OCI-LY7 (cell line): ENCODE data around the gene ZNF66. TPM values are rescaled to one million over a fixed set of nuclear protein-coding genes. Genes with fewer than 3 reads are reported as not detected.

Source experiments
- BruUV-seq: library from RNA; stranded (reverse); fragments of 400-500 nt; replicated peaks from 2 replicates; lab custom pipeline; 2021; lab: Mats Ljungman, UMichigan
- CTCF ChIA-PET: fragments of 300-600 bp; sonication (Branson Sonifier 250); formaldehyde crosslinking; loops from one replicate; lab custom pipeline; 2022; ENCODE audit warnings: antibody characterized with exemption; ENCODE audit not compliant: unreplicated experiment; lab: Charles Lee
- POLR2A ChIA-PET: fragments of 300-600 bp; sonication (Branson Sonifier 250); formaldehyde crosslinking; loops from one replicate; lab custom pipeline; 2022; ENCODE audit warnings: antibody characterized with exemption; lab: Charles Lee
- DNase-seq: peaks from one replicate; pipeline ENCODE4 v3.0.0-alpha.2; 2015; ENCODE audit warnings: low spot score
- H2AFZ ChIP-seq: fragments of 200-600 bp; sonication (generic), shearing (Covaris generic); 2 replicates; pipeline ENCODE4 v1.6.1; 2014; ENCODE audit warnings: mild to moderate bottlenecking, antibody characterized with exemption, low read length, moderate library complexity
- H3K27ac ChIP-seq: fragments of 200-600 bp; sonication (generic); 2 replicates; pipeline ENCODE4 v1.5.1; 2014; ENCODE audit warnings: mixed run types, low read depth, mild to moderate bottlenecking, moderate library complexity, low read length, inconsistent platforms; ENCODE audit not compliant: poor library complexity, severe bottlenecking
- H3K36me3 ChIP-seq: fragments of 200-600 bp; sonication (generic); 2 replicates; pipeline ENCODE4 v1.6.1; 2014; ENCODE audit warnings: mild to moderate bottlenecking, antibody characterized with exemption, low read length, moderate library complexity, mixed read lengths; ENCODE audit not compliant: insufficient read depth
- H3K4me1 ChIP-seq: fragments of 200-600 bp; sonication (generic); 2 replicates; pipeline ENCODE4 v1.5.1; 2014; ENCODE audit warnings: mild to moderate bottlenecking, low read length; ENCODE audit not compliant: insufficient read depth, poor library complexity, severe bottlenecking
- H3K4me2 ChIP-seq: fragments of 200-600 bp; sonication (generic); 2 replicates; pipeline ENCODE4 v1.6.1; 2014; ENCODE audit warnings: mild to moderate bottlenecking, low read length
- H3K4me3 ChIP-seq: fragments of 200-600 bp; sonication (generic); 2 replicates; pipeline ENCODE4 v1.5.1; 2014; ENCODE audit warnings: mild to moderate bottlenecking, low read depth, low read length; ENCODE audit not compliant: poor library complexity, severe bottlenecking
- H3K79me2 ChIP-seq: fragments of 200-600 bp; sonication (generic); 2 replicates; pipeline ENCODE4 v1.6.1; 2016; ENCODE audit warnings: low read depth, mild to moderate bottlenecking, low read length, moderate library complexity, mixed read lengths; ENCODE audit not compliant: insufficient read depth
- H3K9me2 ChIP-seq: fragments of 200-600 bp; sonication (generic); 2 replicates; pipeline ENCODE4 v1.6.1; 2016; ENCODE audit warnings: mild to moderate bottlenecking, low read length, mixed read lengths; ENCODE audit not compliant: insufficient read depth
- H3K9me3 ChIP-seq: fragments of 200-600 bp; sonication (generic); 2 replicates; pipeline ENCODE4 v1.6.1; 2014; ENCODE audit warnings: mild to moderate bottlenecking, mixed run types, low read length, mixed read lengths
- H4K20me1 ChIP-seq: fragments of 200-600 bp; sonication (generic); 2 replicates; pipeline ENCODE4 v1.6.1; 2014; ENCODE audit warnings: mild to moderate bottlenecking, antibody characterized with exemption, low read length, moderate library complexity, mixed read lengths; ENCODE audit not compliant: insufficient read depth
- CTCF ChIP-seq: fragments of 200-600 bp; sonication (generic); conservative IDR thresholded peaks from 2 replicates; pipeline ENCODE4 v1.5.1; 2014; ENCODE audit warnings: mild to moderate bottlenecking, antibody characterized with exemption, low read length, moderate library complexity, mixed read lengths
- EZH2phosphoT487 ChIP-seq: fragments of 200-600 bp; sonication (generic); IDR thresholded peaks from 2 replicates; pipeline ENCODE4 v1.6.1; 2018; ENCODE audit warnings: low read depth, borderline replicate concordance, mild to moderate bottlenecking, mixed run types, antibody characterized with exemption, low read length, moderate library complexity, mixed read lengths
- intact Hi-C: fragments of 100-400 bp; cut with micrococcal nuclease; formaldehyde crosslinking; loops from one replicate; pipeline ENCODE4 v1.10.0; 2022; ENCODE audit not compliant: unreplicated experiment
- total RNA-seq, 2 experiments: library from RNA; depleted of rRNA in 1 of 2; stranded (reverse); fragments of >200 nt in 1 of 2; shearing (Covaris generic) in 1 of 2; gene quantifications; 2 replicates each; pipeline ENCODE4 v1.2.3, GENCODE V29; 2014 to 2022

ZNF66 gene
- total RNA-seq, 2 experiments from 2014 or later: 28.4 to 34.2 TPM

- ChIA-PET CTCF (no interaction called here), POLR2A (no interaction called here)
- no peaks in the 10 kb centered on the region for H3K9me2 ChIP-seq
- no peak overlapping the region for H2AFZ ChIP-seq
- no peak for DNase-seq
- no peaks in the 10 kb centered on the region for H3K79me2 ChIP-seq
- no peak overlapping the region for H3K4me3 ChIP-seq
- no peak overlapping the region for H3K27ac ChIP-seq
- no peak overlapping the region for H3K4me2 ChIP-seq
- H3K4me1 ChIP-seq: no peaks in the 10 kb centered on the region
- no peaks in the 10 kb centered on the region for H3K36me3 ChIP-seq
- intact Hi-C loops: no loop called here
- no TSS peak for BruUV-seq
- no peaks in the 10 kb centered on the region for H3K9me3 ChIP-seq
- no peaks in the 10 kb centered on the region for H4K20me1 ChIP-seq
- TF ChIP-seq EZH2phosphoT487 (no peak), CTCF (no peak)
Observed at GRCh38 chr19:20840371-20840770, 64.3 kb downstream of the ZNF66 start.

Other genes starting within 250 kb of the ZNF66 start
- 23.7 and 33.5 TPM in 2 replicates for gene ZNF737, start 210.5 kb upstream of the ZNF66 start, total RNA-seq (2014; rRNA removed; shearing (Covaris generic))
- gene ZNF737, start 210.5 kb upstream of the ZNF66 start, total RNA-seq (2022): 20.4 and 25.7 TPM in 2 replicates
- gene ZNF626, start 114.7 kb upstream of the ZNF66 start, total RNA-seq (2014; rRNA removed; shearing (Covaris generic)): 3.3 and 5.3 TPM in 2 replicates
- 4.5 and 5.1 TPM in 2 replicates for gene ZNF626, start 114.7 kb upstream of the ZNF66 start, total RNA-seq (2022)
- 26.5 and 27.1 TPM in 2 replicates for gene ZNF85, start 146.9 kb downstream of the ZNF66 start, total RNA-seq (2014; rRNA removed; shearing (Covaris generic))
- 25.2 and 29.9 TPM in 2 replicates for gene ZNF85, start 146.9 kb downstream of the ZNF66 start, total RNA-seq (2022)
- 14.0 and 28.7 TPM in 2 replicates for gene ZNF430, start 244.4 kb downstream of the ZNF66 start, total RNA-seq (2014; rRNA removed; shearing (Covaris generic))
- gene ZNF430, start 244.4 kb downstream of the ZNF66 start, total RNA-seq (2022): 31.5 and 31.7 TPM in 2 replicates